Measurements from ENCODE around the gene JAZF1. TPM values are rescaled to one million over a fixed set of nuclear protein-coding genes. Genes with fewer than 3 reads are reported as not detected.

The JAZF1 gene
- total RNA-seq, 1 experiment from 2014 or later: 9.1 TPM

- no peaks in the 10 kb centered on the region for H3K36me3 Mint-ChIP-seq (ENCODE audit: insufficient read depth in 1 of 3, low read depth in 3 of 3)
- Histone ChIP-seq H3K9ac (ENCODE audit: extremely low read depth, insufficient read length, low read length) (no peak overlapping the region), H3K14ac (ENCODE audit: insufficient read depth, low read length) (no peak overlapping the region), H2AK5ac (ENCODE audit: insufficient read length, low read length) (no peak overlapping the region), H2BK20ac (ENCODE audit: low read depth, low read length, poor library complexity, severe bottlenecking) (no peak overlapping the region), H3T11ph (ENCODE audit: low read length) (no peak overlapping the region), H4K5ac (ENCODE audit: insufficient read length, low read depth, low read length) (no peak overlapping the region), H3K27me3 (ENCODE audit: insufficient read depth, low read length) (no peaks in the 10 kb centered on the region), H3K27ac (ENCODE audit: insufficient read length, low read depth, low read length) (no peak overlapping the region), H3K4me1 (ENCODE audit: insufficient read depth, low read length) (peaks cover 6% of the 10 kb centered on the region; the same call in 1 of the 2 replicates), H2AFZ (ENCODE audit: low read length) (no peak overlapping the region), H4K20me1 (ENCODE audit: control insufficient read depth, insufficient read depth, insufficient read length) (no peaks in the 10 kb centered on the region), H3K4me2 (ENCODE audit: insufficient read depth, insufficient read length, low read length) (no peak overlapping the region), H2BK12ac (ENCODE audit: insufficient read length, low read depth, low read length) (no peak overlapping the region), H4K8ac (replicated peaks; ENCODE audit: insufficient read length, low read depth, low read length) (no peak overlapping the region), H2BK120ac (ENCODE audit: low read depth, low read length, poor library complexity, severe bottlenecking) (no peak overlapping the region), H3K56ac (ENCODE audit: insufficient read length, low read depth, low read length) (no peak overlapping the region), H3K9me3 (ENCODE audit: control insufficient read depth, low read depth, low read length) (no peaks in the 10 kb centered on the region), H4K91ac (ENCODE audit: insufficient read length, low read depth, low read length) (no peak overlapping the region), H3K79me1 (ENCODE audit: insufficient read depth, low read depth, low read length, poor library complexity, severe bottlenecking) (peaks cover 2% of the 10 kb centered on the region), H3K23ac (ENCODE audit: insufficient read length, low read depth, low read length) (no peak overlapping the region), H2BK15ac (ENCODE audit: low read depth, low read length) (no peak overlapping the region), H3K4ac (ENCODE audit: low read depth, low read length) (no peak overlapping the region), H2BK5ac (ENCODE audit: insufficient read length, low read length) (no peak overlapping the region), H3K79me2 (ENCODE audit: insufficient read depth, low read length) (no peaks in the 10 kb centered on the region; the same call in 1 of the 2 replicates), H3K23me2 (ENCODE audit: insufficient read length, low read depth, low read length, poor library complexity, severe bottlenecking) (no peaks in the 10 kb centered on the region), H3K18ac (ENCODE audit: insufficient read length, low read depth, low read length) (no peak overlapping the region)
- H3K27me3 Mint-ChIP-seq (ENCODE audit: low read depth): no peaks in the 10 kb centered on the region; the same call in 1 of the 2 replicates
- no peaks in the 10 kb centered on the region for H3K9me3 Mint-ChIP-seq
- H3K27ac Mint-ChIP-seq: peak overlapping the region in 1 of 3 experiments; percentile 1; a peak in 1 of 7 replicates
- no peak overlapping the region for H3K4me3 Mint-ChIP-seq
- no peak for TF ChIP-seq CTCF (conservative IDR thresholded peaks at IDR 0.05)
- DNase-seq: no peak
- no CpG with 5 or more reads among the region's 8 CpGs for WGBS (ENCODE audit: extremely low coverage, insufficient read length, low lambda C conversion rate)
- peaks cover 13 to 16% of the 10 kb centered on the region in 2 experiments for H3K4me1 Mint-ChIP-seq
Observed at GRCh38 chr7:28083164-28083997, 97.2 kb downstream of the JAZF1 start.
